ENCODE measurements around the gene RIBC1.

GRCh38 chrX:53383376-53384076 lies 39.1 kb upstream of the RIBC1 start:
- TF ChIP-seq CTCF (IDR thresholded peaks at IDR 0.05) (no peak), POLR2A (IDR thresholded peaks at IDR 0.05) (no peak)

All from transverse colon (tissue), 3 donors.